Right lobe of liver (tissue), 6 donors: ENCODE measurements around the gene SLC41A3. TPM values are rescaled to one million over a fixed set of nuclear protein-coding genes. Genes with fewer than 3 reads are reported as not detected.

Experiments
- ATAC-seq, 4 donors: fragments of 200-7000 bp; cut with Tn5 transposase; one replicate each; pipeline ENCODE4 v1.9.1; 2020; ENCODE audit warnings: mild to moderate bottlenecking in 4 of 4, moderate library complexity in 4 of 4
- DNase-seq, 3 donors: peaks; one replicate each; pipeline ENCODE4 v3.0.0-alpha.2; 2020
- H3K27ac ChIP-seq, 3 donors: fragments of 200-600 bp; one replicate each; pipeline ENCODE4 v1.8.0; 2022
- H3K27me3 ChIP-seq, 2 donors: fragments of 200-600 bp; one replicate each; pipeline ENCODE4 v1.8.0; 2022
- H3K36me3 ChIP-seq, 4 donors: fragments of 200-600 bp; sonication (generic) in 1 of 4; one replicate each; pipeline versions ENCODE4 v1.5.1 to v1.8.0; 2017 to 2022; ENCODE audit warnings: control low read depth in 1 of 4
- H3K4me1 ChIP-seq, 4 donors: fragments of 200-600 bp; sonication (generic) in 1 of 4; one replicate each; pipeline versions ENCODE4 v1.5.1 to v1.8.0; 2017 to 2022; ENCODE audit warnings: control low read depth in 1 of 4
- H3K4me3 ChIP-seq, 3 donors: fragments of 200-600 bp; one replicate each; pipeline ENCODE4 v1.8.0; 2022
- H3K9me3 ChIP-seq, 4 donors: fragments of 200-600 bp; sonication (generic) in 1 of 4; one replicate each; pipeline versions ENCODE4 v1.5.1 to v1.8.0; 2017 to 2022; ENCODE audit warnings: control low read depth in 1 of 4
- CTCF ChIP-seq, 4 donors: fragments of 200-600 bp in 3 of 4; fragments of 450-650 bp in 1 of 4; IDR thresholded peaks; one replicate each; pipeline versions ENCODE4 v1.5.1 to v1.8.0; 2016 to 2022; ENCODE audit warnings: antibody characterized with exemption in 4 of 4, mild to moderate bottlenecking in 2 of 4
- POLR2A ChIP-seq: fragments of 450-650 bp; IDR thresholded peaks from one replicate; pipeline ENCODE4 v1.6.1; 2017; ENCODE audit warnings: antibody characterized with exemption, mild to moderate bottlenecking
- WGBS: methylation state at CpG from one replicate; pipeline ENCODE4 v1.1.6; 2018; ENCODE audit warnings: low coverage, low lambda C conversion rate; ENCODE audit not compliant: insufficient coverage; ENCODE audit errors: missing lambda C conversion rate; 5-methylcytosine and 5-hydroxymethylcytosine counted together
- intact Hi-C, 2 donors: fragments of 100-400 bp; cut with DNase I; formaldehyde crosslinking; loops; one replicate each; pipeline versions ENCODE4 v1.11.2 to v1.14.1; 2022
- total RNA-seq, 6 experiments: library from RNA; depleted of rRNA in 2 of 6; stranded (reverse); fragments of >200 nt in 2 of 6; fragmentation: NEBNext Ultra II Directional in 3 of 6; extraction: Animal tissue kit (Norgen Biotek cat#: 25700) in 3 of 6; gene quantifications; one replicate each; pipeline versions ENCODE4 v1.1.0 to v1.2.4, GENCODE V29; 2016 to 2023
- donor health status: DM: no; HTN: yes; CAD: no.
- donor health status: DM: no; HTN: no; CAD: no.
- donor health status: DM: no; HTN: no; CAD: no.
- donor health status: DM: no; HTN: yes; CAD: no.
- donor health status: DM: no; HTN: yes; CAD: no.

Gene SLC41A3
- total RNA-seq, 6 experiments from 2014 or later: 12.7 to 29.1 (median 15.9) TPM

DNA sequence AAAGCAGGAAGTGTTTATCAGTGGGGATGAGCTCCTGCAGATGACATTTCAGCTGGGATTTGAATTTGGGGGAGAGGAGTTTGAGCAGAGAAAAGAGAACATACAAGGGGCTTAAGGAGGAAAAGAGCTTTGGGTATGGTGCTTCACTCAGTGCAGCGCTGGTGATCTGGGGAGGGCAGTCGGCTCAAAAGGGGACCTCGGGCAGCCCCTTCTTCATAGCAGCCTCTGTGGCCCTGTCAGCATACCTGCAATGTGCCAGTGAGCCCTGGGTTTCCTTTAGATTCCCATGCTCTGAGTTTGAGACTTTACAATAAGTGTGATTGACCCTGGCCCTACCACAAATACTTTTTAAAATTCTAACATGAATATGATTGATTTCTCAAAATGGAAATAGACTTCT is 74.7 kb downstream of the SLC41A3 start:
- 100% methylated on average over 1 of the region's 3 CpGs for WGBS
- no peaks in the 10 kb centered on the region for H3K9me3 ChIP-seq
- H3K4me1 ChIP-seq: no peaks in the 10 kb centered on the region
- no peaks in the 10 kb centered on the region for H3K27me3 ChIP-seq
- ATAC-seq: no peak
- H3K36me3 ChIP-seq: peaks cover 0 to 2% (median 0%) of the 10 kb centered on the region in 4 donors
- TF ChIP-seq POLR2A (no peak), CTCF (IDR thresholded peaks at IDR 0.05) (no peak)
- intact Hi-C loops: no loop called here
- no peak overlapping the region for H3K27ac ChIP-seq
- DNase-seq: no peak
- no peak overlapping the region for H3K4me3 ChIP-seq

- TF ChIP-seq CTCF (IDR thresholded peaks at IDR 0.05): no peak
- TF ChIP-seq POLR2A: no peak
Measured at GRCh38 chr3:126008219-126008618, 75.7 kb downstream of the SLC41A3 start.

GRCh38 chr3:126005951-126006350 is 78.0 kb downstream of the SLC41A3 start:
- Histone ChIP-seq H3K27me3 (no peaks in the 10 kb centered on the region), H3K4me3 (no peak overlapping the region), H3K4me1 (no peaks in the 10 kb centered on the region), H3K27ac (no peak overlapping the region), H3K36me3 (peaks cover 0 to 2% (median 0%) of the 10 kb centered on the region in 4 donors), H3K9me3 (no peaks in the 10 kb centered on the region)
- WGBS: 42% methylated on average over 3 of the region's 3 CpGs
- no peak for ATAC-seq
- intact Hi-C loops: no loop called here
- no peak for DNase-seq
- no peak for TF ChIP-seq CTCF (IDR thresholded peaks at IDR 0.05)
- TF ChIP-seq POLR2A: no peak

More at GRCh38 chr3:126008219-126008618, 75.7 kb downstream of the SLC41A3 start:
- intact Hi-C loops: no loop called here
- DNase-seq: no peak
- H3K36me3 ChIP-seq: peaks cover 0 to 2% (median 0%) of the 10 kb centered on the region in 4 donors
- H3K9me3 ChIP-seq: no peaks in the 10 kb centered on the region
- 93% methylated on average over 3 of the region's 3 CpGs for WGBS
- H3K27ac ChIP-seq: no peak overlapping the region
- H3K27me3 ChIP-seq: no peaks in the 10 kb centered on the region
- no peak for ATAC-seq
- H3K4me3 ChIP-seq: no peak overlapping the region
- no peaks in the 10 kb centered on the region for H3K4me1 ChIP-seq

DNA sequence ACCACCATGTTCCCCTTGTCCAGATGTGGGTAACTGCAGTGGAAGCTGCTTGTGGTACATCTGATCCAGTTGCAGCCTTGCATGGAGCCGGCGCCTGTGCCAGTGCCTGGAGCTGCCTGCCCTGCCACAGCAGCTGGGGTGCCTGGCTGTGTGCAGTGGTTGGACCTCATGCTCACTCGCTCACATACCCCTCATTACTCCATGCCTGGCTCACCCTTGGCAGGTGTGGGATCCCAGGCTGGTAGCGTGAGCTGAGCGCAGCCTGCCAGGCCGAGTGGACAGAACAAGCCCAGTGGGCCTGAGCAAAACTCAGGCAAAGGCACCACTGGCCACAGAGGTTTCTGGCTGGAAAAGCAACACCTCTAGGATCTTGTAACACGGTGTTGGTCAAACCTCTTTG is 79.2 kb downstream of the SLC41A3 start:
- Histone ChIP-seq H3K27ac (no peak overlapping the region), H3K4me3 (no peak overlapping the region), H3K27me3 (no peaks in the 10 kb centered on the region), H3K9me3 (no peaks in the 10 kb centered on the region), H3K4me1 (no peaks in the 10 kb centered on the region), H3K36me3 (peaks cover 0 to 2% (median 0%) of the 10 kb centered on the region in 4 donors)
- DNase-seq (no peak), ATAC-seq (no peak)
- 89% methylated on average over 4 of the region's 7 CpGs for WGBS
- TF ChIP-seq POLR2A (no peak), CTCF (IDR thresholded peaks at IDR 0.05) (no peak)
- intact Hi-C loops: no loop called here

DNA sequence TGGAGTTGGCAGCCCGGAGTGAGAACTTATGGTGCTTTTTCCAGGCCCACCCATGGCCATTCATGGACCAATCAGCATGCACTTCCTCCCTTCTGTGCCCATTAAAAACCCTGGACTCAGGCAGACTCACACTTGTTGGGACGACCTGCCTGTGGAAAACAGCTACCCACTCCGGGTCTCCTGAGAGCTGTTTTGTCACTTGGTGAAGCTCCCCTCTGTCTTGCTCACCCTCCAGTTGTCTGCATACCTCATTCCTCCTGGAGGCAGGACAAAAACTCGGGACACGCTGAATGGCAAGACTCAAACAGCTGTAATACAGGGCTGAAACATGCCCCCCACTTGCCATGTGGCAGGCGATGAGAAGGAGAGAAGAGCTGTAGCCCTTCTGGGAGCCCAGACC is 79.7 kb downstream of the SLC41A3 start:
- ATAC-seq (no peak), DNase-seq (no peak)
- Histone ChIP-seq H3K27ac (no peak overlapping the region), H3K9me3 (no peaks in the 10 kb centered on the region), H3K36me3 (peaks cover 0 to 2% (median 0%) of the 10 kb centered on the region in 4 donors), H3K27me3 (no peaks in the 10 kb centered on the region), H3K4me3 (no peak overlapping the region), H3K4me1 (no peaks in the 10 kb centered on the region)
- TF ChIP-seq POLR2A (no peak), CTCF (IDR thresholded peaks at IDR 0.05) (no peak)
- 100% methylated on average over 3 of the region's 6 CpGs for WGBS
- intact Hi-C loops: no loop called here
